Measurements from ENCODE around the gene TPGS1. TPM values are rescaled to one million over a fixed set of nuclear protein-coding genes. Genes with fewer than 3 reads are reported as not detected.

TPGS1 gene
- 1 to 10 TPM; 6.4 to 8.4 TPM for total RNA-seq

DNA sequence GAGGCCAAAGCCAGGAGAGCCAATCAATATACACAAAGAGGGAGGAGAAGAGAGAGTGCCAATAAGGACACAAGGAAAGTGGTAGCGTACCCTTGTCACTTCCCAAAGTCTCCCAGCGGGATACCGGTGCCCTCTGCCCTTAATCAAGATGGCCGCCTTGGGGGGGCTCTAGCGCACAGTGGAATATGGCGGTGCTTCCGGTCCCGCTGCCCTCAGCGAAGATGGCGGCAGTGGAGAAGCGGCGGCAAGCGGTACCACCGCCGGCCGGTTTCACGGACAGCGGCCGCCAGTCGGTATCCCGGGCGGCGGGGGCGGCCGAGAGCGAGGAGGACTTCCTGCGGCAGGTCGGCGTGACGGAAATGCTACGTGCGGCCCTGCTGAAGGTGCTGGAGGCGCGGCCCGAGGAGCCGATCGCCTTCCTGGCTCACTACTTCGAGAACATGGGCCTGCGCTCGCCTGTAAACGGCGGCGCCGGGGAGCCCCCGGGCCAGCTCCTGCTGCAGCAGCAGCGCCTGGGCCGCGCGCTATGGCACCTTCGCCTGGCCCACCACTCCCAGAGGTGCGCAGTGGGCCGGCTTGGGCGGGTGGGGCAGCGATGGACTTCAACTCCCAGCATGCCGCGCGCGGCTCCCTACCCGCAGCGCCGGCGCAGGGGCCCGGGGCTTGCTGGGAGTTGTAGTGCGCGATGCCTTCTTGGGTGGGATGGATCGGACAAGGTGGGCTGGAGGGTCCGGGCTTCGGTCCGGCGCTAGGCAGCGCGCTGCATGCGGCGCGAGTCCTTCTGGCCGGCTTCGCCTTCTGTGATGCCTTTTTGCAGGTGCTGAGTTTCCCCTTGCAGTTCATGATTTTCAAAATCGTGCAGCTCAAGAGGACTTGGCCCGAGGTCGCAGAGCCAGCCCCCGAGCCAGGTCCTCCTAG lies at the start of gene TPGS1:
TSS of gene TPGS1 (plus strand) at position 212 of the 918 bp plus-strand sequence. CDS start at position 222, 10 bp downstream.
- Mint-ChIP-seq H3K9me3 (ENCODE audit: low read depth) (no peaks in the 10 kb centered on the region), H3K27ac (peak within 1 kb of the TSS; percentile 100), H3K4me3 (peak within 1 kb of the TSS; percentile 95), H3K4me1 (peaks cover 46% of the 10 kb centered on the region), H3K36me3 (ENCODE audit: low read depth) (peaks cover 6% of the 10 kb centered on the region), H3K27me3 (no peaks in the 10 kb centered on the region)
- ChIA-PET CTCF (interaction anchor here (0.6 to 1.8 kb wide), 10 partner anchors 11 to 164 kb away, joined by 3 to 18 read pairs (median 6); partner anchors contain the start of genes C2CD4C, CDC34 and MADCAM1), POLR2A (interaction anchor here (1.0 kb wide), 1 partner anchor 10 kb away, joined by 4 read pairs; no protein-coding TSS in a partner anchor)
- intact Hi-C loops (cut with DNase I, micrococcal nuclease) = loop anchor here (1.0 to 2.0 kb wide), 9 partner anchors 18 to 290 kb away; partner anchors contain the start of genes CDC34 (in 2 of the 2), BSG (in 1 of the 2), MIER2 (in 1 of the 2) and PTBP1 (in 1 of the 2)
- peak; percentile 92 for DNase-seq
- ATAC-seq = peak; percentile 64

DNA sequence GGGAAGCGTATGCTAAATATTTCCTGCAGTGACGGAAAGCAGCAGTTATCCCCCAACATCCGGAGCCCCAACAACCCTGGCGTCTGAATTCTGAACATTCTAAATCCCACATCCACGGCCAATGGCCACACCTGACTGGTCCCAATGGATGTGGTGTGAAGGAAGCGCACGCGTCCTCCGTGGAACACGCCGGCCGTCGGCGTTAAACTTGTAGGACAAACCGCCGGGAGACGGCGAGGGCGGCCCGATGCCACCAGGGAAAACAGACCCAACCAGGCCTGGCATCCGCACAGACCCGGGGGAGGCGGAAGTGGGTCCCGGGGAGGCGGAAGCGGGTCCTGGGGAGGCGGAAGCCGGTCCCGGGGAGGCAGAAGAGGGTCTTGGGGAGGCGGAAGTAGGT lies 49.7 kb upstream of the TPGS1 start:
- Mint-ChIP-seq H3K27ac (no peak overlapping the region), H3K36me3 (ENCODE audit: low read depth) (no peaks in the 10 kb centered on the region), H3K27me3 (peaks cover 14% of the 10 kb centered on the region), H3K9me3 (ENCODE audit: low read depth) (no peaks in the 10 kb centered on the region), H3K4me3 (no peak overlapping the region), H3K4me1 (peaks cover 8% of the 10 kb centered on the region)
- ChIA-PET POLR2A (no interaction called here), CTCF (no interaction called here)
- intact Hi-C loops (cut with DNase I, micrococcal nuclease) = loop anchor here in 1 of 2 experiments (10.0 kb wide), 1 partner anchor 1497 kb away; no protein-coding TSS in a partner anchor
- ATAC-seq (no peak), DNase-seq (no peak)

GRCh38 chr19:458091-459042 lies 48.9 kb upstream of the TPGS1 start:
- no peak for DNase-seq
- POLR2A ChIA-PET = no interaction called here
- no peak overlapping the region for H3K27ac Mint-ChIP-seq
- H3K4me1 Mint-ChIP-seq = peaks cover 8% of the 10 kb centered on the region
- CTCF ChIA-PET = no interaction called here
- H3K27me3 Mint-ChIP-seq = peaks cover 14% of the 10 kb centered on the region
- no peak overlapping the region for H3K4me3 Mint-ChIP-seq
- intact Hi-C loops (cut with DNase I, micrococcal nuclease) = loop anchor here in 1 of 2 experiments (10.0 kb wide), 1 partner anchor 1496 kb away; no protein-coding TSS in a partner anchor
- H3K9me3 Mint-ChIP-seq (ENCODE audit: low read depth) = no peaks in the 10 kb centered on the region
- H3K36me3 Mint-ChIP-seq (ENCODE audit: low read depth) = no peaks in the 10 kb centered on the region
- ATAC-seq = no peak

DNA sequence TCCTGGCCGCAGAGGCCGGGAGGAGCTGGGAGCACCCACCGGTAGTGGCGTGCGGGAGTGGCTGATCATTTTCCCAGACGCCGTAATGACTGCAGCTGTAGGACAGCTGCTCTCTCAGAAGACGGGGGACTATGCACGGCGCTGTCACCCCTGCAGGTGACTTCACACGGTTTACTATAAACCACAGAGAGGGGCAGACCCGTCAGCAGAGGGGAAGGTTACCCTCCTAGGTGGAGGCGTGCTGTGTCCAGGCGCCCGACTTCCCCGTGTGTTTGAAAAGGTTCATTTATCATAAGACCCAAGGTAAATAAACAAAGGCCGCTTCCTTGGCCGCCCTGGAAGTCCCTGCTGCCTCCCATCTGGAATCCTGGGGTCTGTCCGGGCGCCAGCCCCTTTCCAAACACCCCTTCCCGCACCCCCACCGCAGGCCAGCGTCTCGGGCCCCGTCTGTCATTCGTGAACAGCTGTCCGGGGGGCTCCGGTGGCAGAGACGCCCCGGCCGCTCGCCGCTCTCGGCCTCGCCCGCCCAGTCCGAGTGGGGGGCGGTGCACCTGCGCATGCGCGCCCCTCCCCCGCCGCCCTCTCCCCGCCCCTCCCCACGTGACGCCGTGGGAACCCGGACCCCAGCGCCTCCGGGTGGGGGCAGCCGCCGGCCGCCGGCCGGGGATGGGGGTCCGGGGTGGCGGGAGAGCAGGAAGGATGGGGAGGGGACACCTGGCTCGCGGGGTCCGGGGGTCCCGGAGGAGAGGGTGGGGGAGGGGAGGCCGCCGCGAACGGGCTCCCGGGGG lies 47.4 kb upstream of the TPGS1 start:
- ChIA-PET CTCF (no interaction called here), POLR2A (no interaction called here)
- Mint-ChIP-seq H3K27ac (no peak overlapping the region), H3K4me3 (peak overlapping the region; percentile 45), H3K9me3 (ENCODE audit: low read depth) (no peaks in the 10 kb centered on the region), H3K27me3 (peaks cover 14% of the 10 kb centered on the region), H3K4me1 (peaks cover 8% of the 10 kb centered on the region), H3K36me3 (ENCODE audit: low read depth) (no peaks in the 10 kb centered on the region)
- DNase-seq = peak; percentile 41
- intact Hi-C loops (cut with DNase I, micrococcal nuclease) = loop anchor here in 1 of 2 experiments (10.0 kb wide), 1 partner anchor 1495 kb away; no protein-coding TSS in a partner anchor
- ATAC-seq = peak; percentile 63

GRCh38 chr19:460877-461720 lies 46.2 kb upstream of the TPGS1 start, which contains the start of gene SHC2:
SHC2 (minus strand) TSS chr19:461033; CDS start chr19:460996, 37 bp downstream.
- Mint-ChIP-seq H3K9me3 (ENCODE audit: low read depth) (no peaks in the 10 kb centered on the region), H3K36me3 (ENCODE audit: low read depth) (no peaks in the 10 kb centered on the region), H3K27ac (no peak within 1 kb of the TSS), H3K4me3 (peak within 1 kb of the TSS; percentile 45), H3K27me3 (peaks cover 14% of the 10 kb centered on the region), H3K4me1 (peaks cover 8% of the 10 kb centered on the region)
- intact Hi-C loops (cut with DNase I, micrococcal nuclease) = no loop called here
- ChIA-PET POLR2A (no interaction called here), CTCF (no interaction called here)
- DNase-seq (no peak), ATAC-seq (no peak)

GRCh38 chr19:461721-462551 lies 45.4 kb upstream of the TPGS1 start:
- H3K4me1 Mint-ChIP-seq = peaks cover 8% of the 10 kb centered on the region

GRCh38 chr19:463483-464207 lies 43.7 kb upstream of the TPGS1 start:
- Mint-ChIP-seq H3K27ac (no peak overlapping the region), H3K9me3 (ENCODE audit: low read depth) (no peaks in the 10 kb centered on the region), H3K27me3 (peaks cover 12% of the 10 kb centered on the region), H3K4me3 (no peak overlapping the region), H3K36me3 (ENCODE audit: low read depth) (no peaks in the 10 kb centered on the region), H3K4me1 (peaks cover 8% of the 10 kb centered on the region)
- intact Hi-C loops (cut with DNase I, micrococcal nuclease) = no loop called here
- no peak for DNase-seq
- CTCF ChIA-PET = interaction anchor here (0.7 kb wide), 1 partner anchor 29 kb away, joined by 3 read pairs; no protein-coding TSS in a partner anchor
- POLR2A ChIA-PET = no interaction called here
- no peak for ATAC-seq

More at GRCh38 chr19:461721-462551, 45.4 kb upstream of the TPGS1 start:
- CTCF ChIA-PET = no interaction called here
- H3K4me3 Mint-ChIP-seq = peak overlapping the region; percentile 28
- DNase-seq (peak; percentile 41), ATAC-seq (peak; percentile 50)
- H3K27me3 Mint-ChIP-seq = peaks cover 14% of the 10 kb centered on the region
- H3K9me3 Mint-ChIP-seq (ENCODE audit: low read depth) = no peaks in the 10 kb centered on the region
- H3K36me3 Mint-ChIP-seq (ENCODE audit: low read depth) = no peaks in the 10 kb centered on the region
- POLR2A ChIA-PET = no interaction called here
- intact Hi-C loops (cut with DNase I, micrococcal nuclease) = no loop called here
- H3K27ac Mint-ChIP-seq = no peak overlapping the region

DNA sequence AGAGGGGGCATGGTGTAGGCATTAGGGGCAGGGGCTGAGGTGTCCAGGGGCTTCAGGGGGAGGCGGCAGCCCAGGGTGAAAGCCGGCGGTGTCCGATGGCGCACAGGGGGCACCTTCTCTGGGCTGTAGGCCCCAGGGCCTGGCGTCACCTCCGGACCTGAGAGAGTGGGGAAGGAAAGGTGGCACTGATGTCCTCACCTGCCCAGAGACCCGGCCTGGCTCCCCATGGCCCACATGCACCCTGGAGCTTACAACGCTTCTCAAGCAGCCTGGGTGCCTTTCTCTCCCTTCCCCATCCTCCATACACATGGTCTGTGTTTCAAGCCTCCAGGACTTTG lies 43.1 kb upstream of the TPGS1 start:
- no peaks in the 10 kb centered on the region for H3K36me3 Mint-ChIP-seq (ENCODE audit: low read depth)
- ATAC-seq = no peak
- H3K9me3 Mint-ChIP-seq (ENCODE audit: low read depth) = no peaks in the 10 kb centered on the region
- H3K4me1 Mint-ChIP-seq = peaks cover 8% of the 10 kb centered on the region
- POLR2A ChIA-PET = no interaction called here
- peaks cover 12% of the 10 kb centered on the region for H3K27me3 Mint-ChIP-seq
- no peak overlapping the region for H3K4me3 Mint-ChIP-seq
- H3K27ac Mint-ChIP-seq = no peak overlapping the region
- CTCF ChIA-PET = no interaction called here
- DNase-seq = no peak
- intact Hi-C loops (cut with DNase I, micrococcal nuclease) = no loop called here

DNA sequence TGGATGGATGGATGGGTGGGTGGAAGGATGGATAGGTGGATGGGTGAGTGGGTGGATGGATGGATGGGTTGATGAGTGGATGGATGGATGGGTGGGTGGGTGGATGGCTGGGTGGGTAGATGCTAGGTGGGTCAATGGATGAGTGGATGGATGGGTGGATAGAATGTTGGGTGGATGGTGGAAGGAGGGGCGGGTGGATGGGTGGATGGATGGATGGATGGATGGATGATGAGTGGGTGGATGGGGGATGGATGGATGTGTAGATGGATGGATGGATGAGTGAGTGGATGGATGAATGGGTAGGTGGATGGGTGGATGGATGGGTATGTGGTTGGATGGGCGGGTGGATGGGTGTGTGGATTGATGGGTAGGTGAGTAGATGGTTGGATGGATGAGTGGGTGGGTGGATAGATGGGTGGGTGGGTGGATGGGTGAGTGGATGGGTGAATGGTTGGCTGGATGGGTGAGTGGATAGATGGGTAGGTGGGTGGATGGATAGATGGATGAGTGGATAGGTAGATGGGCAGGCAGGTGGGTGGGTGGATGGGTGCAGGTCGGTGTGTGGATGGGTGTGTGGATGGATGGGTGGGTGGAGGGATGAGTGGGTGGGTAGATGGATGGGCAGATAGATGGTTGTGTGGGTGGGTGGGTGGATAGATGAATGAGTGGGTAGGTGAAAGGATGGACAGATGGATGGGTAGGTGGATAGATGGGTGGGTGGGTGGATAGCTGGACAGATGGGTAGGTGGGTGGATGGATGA lies 42.1 kb upstream of the TPGS1 start:
- Mint-ChIP-seq H3K27ac (no peak overlapping the region), H3K9me3 (ENCODE audit: low read depth) (no peaks in the 10 kb centered on the region), H3K27me3 (peaks cover 6% of the 10 kb centered on the region), H3K4me3 (no peak overlapping the region), H3K36me3 (ENCODE audit: low read depth) (no peaks in the 10 kb centered on the region), H3K4me1 (peaks cover 2% of the 10 kb centered on the region)
- POLR2A ChIA-PET = no interaction called here
- CTCF ChIA-PET = no interaction called here
- DNase-seq = no peak
- ATAC-seq = no peak
- intact Hi-C loops (cut with DNase I, micrococcal nuclease) = no loop called here
